Spleen (tissue), 7 donors: Measurements from ENCODE around the gene SET.

Experiments used
- CTCF ChIP-seq, 11 experiments: fragments of 200-600 bp in 7 of 11; fragments of 450-650 bp in 4 of 11; sonication (generic) in 4 of 11; IDR thresholded peaks in 8 of 11; conservative IDR thresholded peaks in 3 of 11; 1 replicate in 7 of 11; 2 replicates in 4 of 11; pipeline versions ENCODE4 v1.4.0 to v1.8.0; 2016 to 2021; ENCODE audit warnings: antibody characterized with exemption in 11 of 11, inconsistent platforms in 4 of 11, mild to moderate bottlenecking in 1 of 11
- POLR2A ChIP-seq, 3 donors: fragments of 450-650 bp; IDR thresholded peaks; one replicate each; pipeline ENCODE4 v1.5.1; 2017; ENCODE audit warnings: antibody characterized with exemption in 3 of 3, mild to moderate bottlenecking in 1 of 3
- POLR2AphosphoS5 ChIP-seq, 3 donors: sonication (generic); formaldehyde crosslinking; IDR thresholded peaks; one replicate each; pipeline ENCODE4 v1.5.1; 2017; ENCODE audit warnings: antibody characterized with exemption in 3 of 3
- donor health status: DM: no; HTN: no; CAD: no; lungs with moderate emphysema.
- donor health status: DM: no; HTN: no; CAD: no.
- donor health status: DM: no; HTN: no; CAD: no.

DNA sequence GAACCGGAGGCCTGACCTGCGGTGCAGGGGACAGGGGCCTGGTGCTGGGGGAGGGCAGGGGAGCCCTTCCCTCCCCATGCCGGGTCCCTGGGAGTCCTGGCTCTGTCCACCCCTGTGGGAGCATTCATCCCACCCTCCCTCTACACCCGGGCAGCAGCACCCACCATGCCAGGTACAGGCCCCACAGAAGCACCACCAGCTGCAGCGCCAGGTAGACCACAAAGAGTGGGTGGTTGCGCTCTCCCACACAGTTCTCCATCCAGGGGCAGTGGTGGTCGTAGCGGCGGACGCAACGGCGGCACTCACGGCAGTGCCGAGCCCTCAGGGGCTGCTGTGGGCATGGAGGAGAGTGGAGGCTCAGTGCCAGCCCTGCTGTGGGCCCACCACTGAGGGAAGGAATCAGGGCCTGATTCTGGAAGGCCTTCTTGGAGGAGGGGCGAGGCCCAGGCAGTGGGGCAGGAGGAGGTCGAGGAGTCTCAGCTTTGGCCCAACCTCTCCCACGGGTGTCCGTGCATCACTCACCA is 32.5 kb downstream of the SET start:
- TF ChIP-seq CTCF (IDR thresholded peaks at IDR 0.05 in 8 of 11, conservative IDR thresholded peaks at IDR 0.05 in 3 of 11) (no peak), POLR2A (IDR thresholded peaks at IDR 0.05) (no peak), POLR2AphosphoS5 (IDR thresholded peaks at IDR 0.05) (peak in 1 of 3 donors; percentile 38)
